PC-3 (cell line): Measurements from ENCODE around the gene CAMSAP1.
"Not testable (repeated sequence)": the region's sequence is repeated elsewhere in the genome, so short reads cannot be mapped to it uniquely, and the experiment has no call there.

Source experiments
- EZH2 ChIP-seq: fragments of 300-600 bp; sonication (generic); IDR thresholded peaks from one replicate; pipeline ENCODE4 v1.6.1; 2017; ENCODE audit warnings: antibody characterized with exemption, mild to moderate bottlenecking, low read length; ENCODE audit not compliant: unreplicated experiment
- EZH2phosphoT487 ChIP-seq: fragments of 300-600 bp; sonication (generic); IDR thresholded peaks from 2 replicates; pipeline ENCODE4 v1.6.1; 2018; ENCODE audit warnings: mild to moderate bottlenecking, antibody characterized with exemption, low read length, borderline replicate concordance
- TF ChIP-seq, protein P1 (sequence below): fragments of 300-600 bp; sonication (generic); conservative IDR thresholded peaks from 2 replicates; pipeline ENCODE4 v1.5.1; 2017; ENCODE audit warnings: antibody characterized with exemption, low read depth, mild to moderate bottlenecking, low read length

DNA sequence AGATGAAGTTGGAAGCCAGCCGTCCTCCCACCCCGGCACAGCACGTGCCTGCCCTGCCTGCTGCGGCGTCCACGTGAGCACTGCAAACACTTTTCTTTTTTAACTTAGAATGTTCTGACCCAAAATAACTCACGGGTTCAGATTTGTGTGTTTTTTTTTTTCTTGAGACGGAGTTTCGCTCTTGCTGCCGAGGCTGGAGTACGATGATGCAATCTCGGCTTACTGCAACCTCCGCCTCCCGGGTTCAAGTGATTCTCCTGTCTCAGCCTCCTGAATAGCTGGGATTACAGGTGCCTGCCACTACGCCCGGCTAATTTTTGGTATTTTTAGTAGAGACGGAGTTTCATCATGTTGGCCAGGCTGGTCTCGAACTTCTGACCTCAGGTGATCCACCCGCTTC is 39.8 kb upstream of the CAMSAP1 start:
- TF ChIP-seq EZH2phosphoT487, EZH2: not testable (repeated sequence)
- TF ChIP-seq, protein P1, sequence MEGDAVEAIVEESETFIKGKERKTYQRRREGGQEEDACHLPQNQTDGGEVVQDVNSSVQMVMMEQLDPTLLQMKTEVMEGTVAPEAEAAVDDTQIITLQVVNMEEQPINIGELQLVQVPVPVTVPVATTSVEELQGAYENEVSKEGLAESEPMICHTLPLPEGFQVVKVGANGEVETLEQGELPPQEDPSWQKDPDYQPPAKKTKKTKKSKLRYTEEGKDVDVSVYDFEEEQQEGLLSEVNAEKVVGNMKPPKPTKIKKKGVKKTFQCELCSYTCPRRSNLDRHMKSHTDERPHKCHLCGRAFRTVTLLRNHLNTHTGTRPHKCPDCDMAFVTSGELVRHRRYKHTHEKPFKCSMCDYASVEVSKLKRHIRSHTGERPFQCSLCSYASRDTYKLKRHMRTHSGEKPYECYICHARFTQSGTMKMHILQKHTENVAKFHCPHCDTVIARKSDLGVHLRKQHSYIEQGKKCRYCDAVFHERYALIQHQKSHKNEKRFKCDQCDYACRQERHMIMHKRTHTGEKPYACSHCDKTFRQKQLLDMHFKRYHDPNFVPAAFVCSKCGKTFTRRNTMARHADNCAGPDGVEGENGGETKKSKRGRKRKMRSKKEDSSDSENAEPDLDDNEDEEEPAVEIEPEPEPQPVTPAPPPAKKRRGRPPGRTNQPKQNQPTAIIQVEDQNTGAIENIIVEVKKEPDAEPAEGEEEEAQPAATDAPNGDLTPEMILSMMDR: not testable (repeated sequence)
